Caco-2 (cell line): ENCODE results near the gene ELOVL2. TPM values are rescaled to one million over a fixed set of nuclear protein-coding genes. Genes with fewer than 3 reads are reported as not detected.

Experiments
- BruUV-seq: library from RNA; stranded (reverse); fragments of 400-500 nt; replicated peaks from 2 replicates; lab custom pipeline; 2021; lab: Mats Ljungman, UMichigan
- CTCF ChIA-PET: fragments of 300-600 bp; sonication (Branson Sonifier 250); formaldehyde crosslinking; loops from one replicate; lab custom pipeline; 2022; ENCODE audit warnings: antibody characterized with exemption; lab: Charles Lee
- POLR2A ChIA-PET: fragments of 300-600 bp; sonication (Branson Sonifier 250); formaldehyde crosslinking; loops from one replicate; lab custom pipeline; 2022; ENCODE audit warnings: antibody characterized with exemption; lab: Charles Lee
- DNase-seq, 2 experiments: peaks; one replicate each; pipeline versions ENCODE4 v3.0.0 to v3.0.0-alpha.2; 2020 to 2022
- H3K27me3 ChIP-seq: replicated peaks from 2 replicates; pipeline ENCODE4 v1.6.0; 2011; ENCODE audit warnings: low read length; ENCODE audit not compliant: control insufficient read depth, insufficient read depth
- H3K36me3 ChIP-seq: 2 replicates; pipeline ENCODE4 v1.5.1; 2011; ENCODE audit warnings: low read length; ENCODE audit not compliant: control insufficient read depth, insufficient read depth
- H3K4me1 ChIP-seq: fragments of 250-450 bp; sonication (Bioruptor Pico); 2 replicates; pipeline ENCODE4 v1.5.1; 2020; ENCODE audit warnings: mild to moderate bottlenecking
- H3K4me3 ChIP-seq: 2 replicates; pipeline ENCODE4 v1.5.1; 2011; ENCODE audit warnings: low read depth, mild to moderate bottlenecking, control low read depth, low read length
- H3K9me3 ChIP-seq: fragments of 250-450 bp; sonication (Bioruptor Pico); 2 replicates; pipeline ENCODE4 v1.5.1; 2020; ENCODE audit warnings: mild to moderate bottlenecking, moderate library complexity
- H3K27ac Mint-ChIP-seq: one replicate; pipeline ENCODE4 v1.8.0; 2022; ENCODE audit warnings: mixed read lengths; ENCODE audit not compliant: unreplicated experiment
- H3K27me3 Mint-ChIP-seq: one replicate; pipeline ENCODE4 v1.8.0; 2022; ENCODE audit warnings: mixed read lengths; ENCODE audit not compliant: insufficient read depth, unreplicated experiment
- H3K36me3 Mint-ChIP-seq: one replicate; pipeline ENCODE4 v1.8.0; 2022; ENCODE audit warnings: mild to moderate bottlenecking, mixed read lengths; ENCODE audit not compliant: insufficient read depth, unreplicated experiment
- H3K4me1 Mint-ChIP-seq: one replicate; pipeline ENCODE4 v1.8.0; 2022; ENCODE audit warnings: low read depth, mixed read lengths; ENCODE audit not compliant: unreplicated experiment
- H3K4me3 Mint-ChIP-seq: one replicate; pipeline ENCODE4 v1.8.0; 2022; ENCODE audit warnings: mild to moderate bottlenecking, moderate library complexity, mixed read lengths; ENCODE audit not compliant: unreplicated experiment
- H3K9me3 Mint-ChIP-seq: one replicate; pipeline ENCODE4 v1.8.0; 2022; ENCODE audit warnings: mixed read lengths; ENCODE audit not compliant: unreplicated experiment
- CTCF ChIP-seq, 2 experiments: fragments of 200-600 bp in 1 of 2; IDR thresholded peaks; 1 replicate in 1 of 2; 2 replicates in 1 of 2; pipeline versions ENCODE4 v1.5.1 to v1.8.0; 2011 to 2022; ENCODE audit warnings: antibody characterized with exemption in 1 of 2, control low read depth in 1 of 2, inconsistent platforms in 1 of 2, low read depth in 1 of 2, low read length in 1 of 2, mild to moderate bottlenecking in 1 of 2, moderate library complexity in 1 of 2; ENCODE audit not compliant: insufficient read depth in 1 of 2, severe bottlenecking in 1 of 2, unreplicated experiment in 1 of 2
- intact Hi-C: fragments of 100-400 bp; cut with micrococcal nuclease; formaldehyde crosslinking; loops from one replicate; pipeline ENCODE4 v1.10.0; 2022; ENCODE audit not compliant: unreplicated experiment
- total RNA-seq: library from RNA; stranded (reverse); gene quantifications from 2 replicates; pipeline ENCODE4 v1.2.3, GENCODE V29; 2022

Gene ELOVL2
- total RNA-seq, 1 experiment from 2014 or later = not detected

DNA sequence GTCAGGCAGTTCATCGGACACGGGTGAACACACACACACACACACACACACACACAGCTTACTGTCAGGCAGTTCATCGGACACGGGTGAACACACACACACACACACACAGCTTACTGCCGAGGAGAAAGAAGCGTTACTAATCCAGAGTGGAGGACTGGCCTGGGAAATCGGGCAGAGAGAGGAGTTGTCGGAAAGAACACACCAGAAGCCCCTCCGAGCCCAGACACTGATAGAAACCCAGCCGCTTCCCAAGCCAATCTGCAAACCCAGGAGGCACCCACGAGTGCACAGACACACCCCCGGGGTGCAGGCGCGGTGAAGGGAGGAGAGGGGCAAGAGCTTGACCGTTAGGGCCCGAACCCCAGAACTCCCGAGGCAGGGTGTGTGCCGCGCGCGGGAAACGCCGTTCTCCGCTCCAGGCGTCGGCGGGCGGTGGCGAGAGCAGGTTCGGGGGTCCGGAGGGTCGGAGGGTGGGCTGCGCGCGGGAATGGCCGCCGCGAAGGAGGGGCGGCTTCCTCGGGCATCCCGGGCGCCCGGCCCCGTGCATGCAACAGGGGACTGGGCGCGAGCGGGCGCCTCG lies 636 bp downstream of the ELOVL2 start:
- Mint-ChIP-seq H3K27me3 (no peaks in the 10 kb centered on the region), H3K9me3 (peaks cover 12% of the 10 kb centered on the region), H3K4me1 (peaks cover 10% of the 10 kb centered on the region), H3K36me3 (no peaks in the 10 kb centered on the region), H3K27ac (no peak overlapping the region), H3K4me3 (no peak overlapping the region)
- Histone ChIP-seq H3K4me3 (no peak overlapping the region), H3K27me3 (no peaks in the 10 kb centered on the region), H3K9me3 (no peaks in the 10 kb centered on the region), H3K4me1 (peaks cover 22% of the 10 kb centered on the region), H3K36me3 (no peaks in the 10 kb centered on the region)
- BruUV-seq = no TSS peak
- intact Hi-C loops = no loop called here
- no peak for DNase-seq
- TF ChIP-seq CTCF (IDR thresholded peaks at IDR 0.05; ENCODE audit: insufficient read depth in 1 of 2, low read depth in 1 of 2, low read length in 1 of 2, severe bottlenecking in 1 of 2, unreplicated experiment in 1 of 2) = no peak
- POLR2A ChIA-PET = no interaction called here
- CTCF ChIA-PET = no interaction called here

DNA sequence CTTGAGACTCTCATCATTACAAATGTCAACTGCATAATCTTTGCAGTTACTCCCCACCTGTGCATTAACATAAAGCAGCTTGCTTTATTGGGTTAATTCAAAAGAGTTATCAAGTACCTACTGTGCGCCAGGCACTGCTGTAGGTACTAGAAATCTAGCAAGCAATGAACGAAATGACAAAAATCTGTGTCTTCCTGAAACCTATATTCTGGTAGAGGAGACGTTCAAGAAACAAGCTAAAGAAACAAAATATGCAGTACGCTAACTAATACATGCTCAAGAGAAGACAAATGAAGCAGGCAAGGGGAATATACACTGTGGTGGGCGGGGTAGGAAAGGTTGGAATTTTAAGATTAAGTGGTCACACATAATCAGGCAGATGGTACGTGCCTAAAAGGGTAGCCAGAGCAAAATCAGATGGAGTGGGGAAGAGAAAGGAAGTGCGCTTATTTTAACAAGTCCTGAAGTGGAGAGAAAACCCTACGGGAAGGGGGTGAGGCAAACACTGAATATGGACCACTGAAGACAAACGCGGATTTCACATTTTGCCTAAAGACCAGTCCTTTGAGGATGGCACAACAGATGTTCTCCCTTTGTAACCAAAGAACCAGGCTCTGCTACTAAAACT lies 1.2 kb downstream of the ELOVL2 start:
- no peak overlapping the region for H3K4me3 Mint-ChIP-seq
- H3K9me3 Mint-ChIP-seq = peaks cover 12% of the 10 kb centered on the region
- no peaks in the 10 kb centered on the region for H3K27me3 ChIP-seq
- H3K27me3 Mint-ChIP-seq = no peaks in the 10 kb centered on the region
- intact Hi-C loops = no loop called here
- H3K27ac Mint-ChIP-seq = peak overlapping the region; percentile 14
- ChIA-PET POLR2A (no interaction called here), CTCF (no interaction called here)
- no TSS peak for BruUV-seq
- no peaks in the 10 kb centered on the region for H3K36me3 Mint-ChIP-seq
- H3K36me3 ChIP-seq = no peaks in the 10 kb centered on the region
- H3K4me1 Mint-ChIP-seq = peaks cover 10% of the 10 kb centered on the region
- no peak overlapping the region for H3K4me3 ChIP-seq
- no peaks in the 10 kb centered on the region for H3K9me3 ChIP-seq
- H3K4me1 ChIP-seq = peaks cover 22% of the 10 kb centered on the region
- DNase-seq = no peak
- no peak for TF ChIP-seq CTCF (IDR thresholded peaks at IDR 0.05; ENCODE audit: insufficient read depth in 1 of 2, low read depth in 1 of 2, low read length in 1 of 2, severe bottlenecking in 1 of 2, unreplicated experiment in 1 of 2)

DNA sequence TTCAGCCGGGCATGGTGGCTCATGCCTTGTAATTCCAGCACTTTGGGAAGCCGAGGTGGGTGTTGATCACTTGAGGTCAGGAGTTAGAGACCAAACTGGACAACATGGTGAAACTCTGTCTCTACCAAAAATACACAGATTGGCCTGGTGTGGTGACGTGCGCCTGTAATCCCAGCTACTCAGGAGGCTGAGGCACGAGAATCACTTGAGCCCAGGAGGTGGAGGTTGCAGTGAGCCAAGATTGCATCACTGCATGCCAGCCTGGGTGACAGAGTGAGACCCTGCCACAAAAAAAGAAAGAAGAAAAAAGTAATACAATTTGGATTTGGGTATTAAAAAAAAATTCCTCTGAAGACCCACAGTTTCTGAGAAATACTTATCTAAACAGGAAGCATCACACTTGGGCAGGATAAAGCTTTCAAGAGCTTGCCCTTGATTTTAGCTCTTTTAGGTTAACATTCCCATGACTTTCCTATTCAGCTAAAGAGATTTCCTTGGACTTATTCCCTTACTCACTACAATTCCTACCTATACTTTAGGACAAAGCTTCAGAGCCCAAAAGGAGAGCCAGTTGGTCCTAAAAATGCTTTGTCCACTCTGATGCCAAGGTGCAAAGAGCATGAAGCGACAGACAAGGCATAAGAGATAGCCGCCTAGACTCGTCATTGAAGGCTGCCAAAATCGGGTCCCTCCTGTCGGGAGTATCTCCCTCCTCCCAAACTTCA lies 1.9 kb downstream of the ELOVL2 start:
- TF ChIP-seq CTCF (IDR thresholded peaks at IDR 0.05; ENCODE audit: insufficient read depth in 1 of 2, low read depth in 1 of 2, low read length in 1 of 2, severe bottlenecking in 1 of 2, unreplicated experiment in 1 of 2) = no peak
- no peaks in the 10 kb centered on the region for H3K27me3 ChIP-seq
- H3K36me3 ChIP-seq = no peaks in the 10 kb centered on the region
- Mint-ChIP-seq H3K4me3 (no peak overlapping the region), H3K9me3 (peaks cover 12% of the 10 kb centered on the region), H3K27ac (peak overlapping the region; percentile 14), H3K27me3 (no peaks in the 10 kb centered on the region), H3K36me3 (no peaks in the 10 kb centered on the region), H3K4me1 (peaks cover 11% of the 10 kb centered on the region)
- intact Hi-C loops = no loop called here
- H3K4me1 ChIP-seq = peaks cover 22% of the 10 kb centered on the region
- no peak for DNase-seq
- CTCF ChIA-PET = no interaction called here
- no TSS peak for BruUV-seq
- no peaks in the 10 kb centered on the region for H3K9me3 ChIP-seq
- POLR2A ChIA-PET = no interaction called here
- H3K4me3 ChIP-seq = no peak overlapping the region
